H7 (cell line): ENCODE results near the gene CRIP3. TPM values are rescaled to one million over a fixed set of nuclear protein-coding genes. Genes with fewer than 3 reads are reported as not detected.

ENCODE experiments used
- DNase-seq: peaks from one replicate; pipeline ENCODE4 v3.0.0; 2012
- H3K27me3 ChIP-seq: 2 replicates; pipeline ENCODE4 v1.6.0; 2011; ENCODE audit warnings: mild to moderate bottlenecking, low read length; ENCODE audit not compliant: control insufficient read depth, insufficient read depth
- H3K36me3 ChIP-seq: replicated peaks from 2 replicates; pipeline ENCODE4 v1.5.1; 2011; ENCODE audit warnings: low read length; ENCODE audit not compliant: control insufficient read depth, insufficient read depth
- H3K4me3 ChIP-seq: 2 replicates; pipeline ENCODE4 v1.5.1; 2011; ENCODE audit warnings: low read depth, mild to moderate bottlenecking, control low read depth, low read length, moderate library complexity; ENCODE audit not compliant: insufficient read depth
- total RNA-seq: library from RNA; depleted of rRNA; stranded (reverse); fragments of >200 nt; shearing (Covaris generic); gene quantifications from 2 replicates; pipeline ENCODE4 v1.2.3, GENCODE V29; 2014

Gene CRIP3
- total RNA-seq, 1 experiment from 2014 or later: 20.1 TPM

- DNase-seq: peak; percentile 73
- H3K27me3 ChIP-seq: peaks cover 42% of the 10 kb centered on the region
- no peak overlapping the region for H3K4me3 ChIP-seq
- H3K36me3 ChIP-seq: no peaks in the 10 kb centered on the region
Measured at GRCh38 chr6:43277643-43278523, 30.7 kb downstream of the CRIP3 start.

- H3K36me3 ChIP-seq: no peaks in the 10 kb centered on the region
- no peak overlapping the region for H3K4me3 ChIP-seq
- peaks cover 45% of the 10 kb centered on the region for H3K27me3 ChIP-seq
- DNase-seq: no peak
Measured at GRCh38 chr6:43277306-43277642, 31.4 kb downstream of the CRIP3 start.

- peak; percentile 81 for DNase-seq
- H3K27me3 ChIP-seq: peaks cover 47% of the 10 kb centered on the region
- H3K36me3 ChIP-seq: no peaks in the 10 kb centered on the region
- H3K4me3 ChIP-seq: peak overlapping the region; percentile 43
Measured at GRCh38 chr6:43276577-43277305, 31.9 kb downstream of the CRIP3 start.

- Histone ChIP-seq H3K36me3 (no peaks in the 10 kb centered on the region), H3K4me3 (peak overlapping the region; percentile 43), H3K27me3 (peaks cover 48% of the 10 kb centered on the region)
- DNase-seq: peak; percentile 89
Measured at GRCh38 chr6:43275801-43276576, 32.6 kb downstream of the CRIP3 start.

- Histone ChIP-seq H3K36me3 (no peaks in the 10 kb centered on the region), H3K4me3 (peak overlapping the region; percentile 43), H3K27me3 (peaks cover 53% of the 10 kb centered on the region)
- DNase-seq: peak; percentile 85
Measured at GRCh38 chr6:43274916-43275597, 33.6 kb downstream of the CRIP3 start.

- peaks cover 60% of the 10 kb centered on the region for H3K27me3 ChIP-seq
- no peaks in the 10 kb centered on the region for H3K36me3 ChIP-seq
- DNase-seq: peak; percentile 59
- peak overlapping the region; percentile 43; the same call in 1 of the 2 replicates for H3K4me3 ChIP-seq
Measured at GRCh38 chr6:43274127-43274915, 34.3 kb downstream of the CRIP3 start.

GRCh38 chr6:43273707-43274106, 34.9 kb downstream of the CRIP3 start:
- peaks cover 65% of the 10 kb centered on the region for H3K27me3 ChIP-seq
- no peaks in the 10 kb centered on the region for H3K36me3 ChIP-seq
- no peak for DNase-seq
- H3K4me3 ChIP-seq: no peak overlapping the region

- H3K4me3 ChIP-seq: no peak overlapping the region
- H3K36me3 ChIP-seq: no peaks in the 10 kb centered on the region
- H3K27me3 ChIP-seq: peaks cover 74% of the 10 kb centered on the region
- DNase-seq: no peak
Measured at GRCh38 chr6:43271944-43272343, 36.7 kb downstream of the CRIP3 start.

GRCh38 chr6:43271103-43271815, 37.4 kb downstream of the CRIP3 start:
- Histone ChIP-seq H3K27me3 (peaks cover 68% of the 10 kb centered on the region), H3K4me3 (no peak overlapping the region), H3K36me3 (no peaks in the 10 kb centered on the region)
- no peak for DNase-seq

GRCh38 chr6:43269273-43270007, 39.2 kb downstream of the CRIP3 start:
- Histone ChIP-seq H3K4me3 (peak overlapping the region; percentile 34), H3K27me3 (peaks cover 51% of the 10 kb centered on the region), H3K36me3 (no peaks in the 10 kb centered on the region)
- DNase-seq: peak; percentile 86

- Histone ChIP-seq H3K36me3 (no peaks in the 10 kb centered on the region), H3K27me3 (peaks cover 45% of the 10 kb centered on the region)
- DNase-seq: no peak
Measured at GRCh38 chr6:43268782-43269272, 39.8 kb downstream of the CRIP3 start.

GRCh38 chr6:43268355-43268700, 40.3 kb downstream of the CRIP3 start:
- no peaks in the 10 kb centered on the region for H3K36me3 ChIP-seq
- H3K27me3 ChIP-seq: peaks cover 40% of the 10 kb centered on the region
- no peak for DNase-seq
- H3K4me3 ChIP-seq: no peak overlapping the region

More at GRCh38 chr6:43268782-43269272, 39.8 kb downstream of the CRIP3 start:
- H3K4me3 ChIP-seq: no peak overlapping the region
